COLO829 (cell line): ENCODE measurements around the gene AKR1C8.
"Not testable (repeated sequence)": the region's sequence is repeated elsewhere in the genome, so short reads cannot be mapped to it uniquely, and the experiment has no call there.

Experiments used
- DNase-seq: peaks from one replicate; pipeline ENCODE4 v3.0.0; 2012; ENCODE audit warnings: low spot score

AKR1C8 gene

GRCh38 chr10:5184987-5185775 lies at the start of gene AKR1C8:
TSS of gene AKR1C8 (minus strand) at chr10:5185150. CDS start at chr10:5185104, 46 bp downstream.
- DNase-seq = no peak

DNA sequence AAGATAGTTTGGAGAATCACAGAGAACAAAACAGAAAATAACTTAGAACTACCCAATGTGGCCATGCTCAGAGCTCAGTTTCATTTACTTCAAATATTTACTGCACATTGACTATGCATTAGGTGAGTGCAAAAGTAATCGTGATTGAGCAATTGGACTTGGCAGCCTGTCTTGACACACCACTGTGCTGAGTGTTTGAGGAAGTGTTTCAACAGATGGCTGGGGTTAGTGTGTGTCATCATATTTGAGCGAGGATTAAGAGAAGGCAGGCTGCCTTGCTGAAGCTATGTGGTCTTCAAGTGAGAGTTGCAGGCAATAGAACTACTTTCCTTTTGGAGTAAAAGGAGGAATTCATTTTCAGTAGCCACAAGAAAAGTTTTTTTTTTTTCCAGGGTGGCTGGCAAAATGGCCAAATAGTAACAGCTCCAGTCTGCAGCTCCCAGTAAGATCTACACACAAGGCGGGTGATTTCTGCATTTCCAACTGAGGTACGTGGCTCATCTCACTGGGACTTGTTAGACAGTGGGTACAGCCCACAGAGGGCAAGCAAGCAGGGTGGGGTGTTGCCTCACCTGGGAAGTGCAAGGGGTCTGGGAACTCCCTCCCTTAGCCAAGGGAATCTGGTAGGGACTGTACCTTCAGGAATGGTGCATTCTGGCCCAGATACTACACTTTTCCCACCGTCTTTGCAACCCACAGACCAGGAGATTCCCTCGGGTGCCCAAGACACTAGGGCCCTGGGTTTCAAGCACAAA lies 49.3 kb upstream of the AKR1C8 start:
- DNase-seq = no peak

GRCh38 chr10:5233324-5233723 lies 48.4 kb upstream of the AKR1C8 start:
- DNase-seq = no peak

DNA sequence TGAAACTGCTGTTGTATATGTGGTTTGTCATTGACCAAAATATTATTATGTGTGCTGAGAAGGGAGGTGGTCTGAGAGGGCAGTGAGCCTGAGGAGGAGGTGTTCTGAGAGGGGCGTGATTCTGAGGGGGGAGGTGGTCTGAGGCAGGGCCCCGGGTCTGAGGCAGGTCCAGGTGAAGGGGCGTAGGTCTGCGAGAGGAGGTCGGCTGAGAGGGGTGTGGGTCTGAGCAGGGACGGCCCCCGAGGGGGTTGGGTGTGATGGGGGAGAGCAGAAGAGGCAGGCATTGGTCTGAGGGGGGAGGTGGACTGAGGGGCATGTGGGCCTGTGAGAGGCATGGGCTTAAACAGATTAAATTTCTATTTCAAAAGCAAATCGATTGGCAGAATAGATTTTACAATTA lies 44.1 kb upstream of the AKR1C8 start:
- DNase-seq = no peak

- not testable (repeated sequence) for DNase-seq
Measured at GRCh38 chr10:5222942-5223341, 38.0 kb upstream of the AKR1C8 start.

GRCh38 chr10:5219262-5219661 lies 34.3 kb upstream of the AKR1C8 start:
- DNase-seq = no peak

- DNase-seq = no peak
Measured at GRCh38 chr10:5216801-5217200, 31.9 kb upstream of the AKR1C8 start.

DNA sequence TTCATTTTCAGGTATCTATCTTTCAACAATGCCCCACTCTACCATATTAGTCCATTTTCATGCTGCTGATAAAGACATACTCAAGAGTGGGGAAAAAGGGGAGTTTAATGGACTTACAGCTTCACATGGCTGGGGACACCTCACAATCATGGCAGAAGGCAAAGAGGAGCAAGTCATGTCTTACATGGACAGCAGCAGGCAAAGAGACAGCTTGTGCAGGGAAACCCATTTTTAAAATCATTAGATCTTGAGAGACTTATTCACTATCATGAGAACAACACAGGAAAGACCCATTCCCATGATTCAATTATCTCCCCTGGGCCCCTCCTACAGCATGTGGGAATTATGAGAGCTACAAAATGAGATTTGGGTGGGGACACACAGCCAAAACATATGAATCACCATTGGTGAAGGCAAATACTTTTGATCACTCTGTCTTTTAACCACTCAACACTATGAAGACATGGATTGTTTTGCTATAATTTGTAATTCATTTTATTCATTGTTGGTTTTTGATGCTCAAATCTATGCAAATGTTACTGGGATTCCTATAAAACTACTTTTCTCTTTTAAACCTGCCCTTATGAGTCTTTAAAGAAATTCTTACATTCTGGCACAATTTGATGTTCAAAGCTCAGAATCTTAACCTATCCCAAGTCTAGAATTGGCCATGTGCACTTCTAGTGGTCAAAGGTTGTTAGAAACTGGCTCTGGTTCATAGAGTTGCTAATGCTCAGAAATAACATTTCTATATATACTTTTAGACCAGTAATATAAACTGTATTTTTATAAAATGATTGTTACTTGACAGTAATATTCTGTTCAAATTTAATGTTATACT lies 27.0 kb upstream of the AKR1C8 start:
- DNase-seq = no peak

DNA sequence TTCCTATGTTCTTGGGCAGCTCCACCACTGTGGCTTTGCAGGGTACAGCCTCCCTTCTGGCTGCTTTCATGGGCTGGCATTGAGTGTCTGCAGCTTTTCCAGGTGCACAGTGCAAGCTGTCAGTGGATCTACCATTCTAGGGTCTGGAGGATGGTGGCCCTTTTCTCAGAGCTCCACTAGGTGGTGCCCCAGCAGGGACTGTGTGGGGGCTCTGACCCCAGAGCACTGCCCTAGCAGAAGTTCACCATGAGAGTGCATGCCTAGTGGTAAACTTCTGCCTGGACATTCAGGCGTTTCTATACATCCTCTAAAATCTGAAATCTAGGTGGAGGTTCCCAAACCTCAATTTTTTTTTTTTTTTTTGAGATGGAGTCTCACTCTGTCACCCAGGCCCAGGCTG lies 25.3 kb upstream of the AKR1C8 start:
- not testable (repeated sequence) for DNase-seq

- not testable (repeated sequence) for DNase-seq
Measured at GRCh38 chr10:5209776-5210175, 24.8 kb upstream of the AKR1C8 start.

DNA sequence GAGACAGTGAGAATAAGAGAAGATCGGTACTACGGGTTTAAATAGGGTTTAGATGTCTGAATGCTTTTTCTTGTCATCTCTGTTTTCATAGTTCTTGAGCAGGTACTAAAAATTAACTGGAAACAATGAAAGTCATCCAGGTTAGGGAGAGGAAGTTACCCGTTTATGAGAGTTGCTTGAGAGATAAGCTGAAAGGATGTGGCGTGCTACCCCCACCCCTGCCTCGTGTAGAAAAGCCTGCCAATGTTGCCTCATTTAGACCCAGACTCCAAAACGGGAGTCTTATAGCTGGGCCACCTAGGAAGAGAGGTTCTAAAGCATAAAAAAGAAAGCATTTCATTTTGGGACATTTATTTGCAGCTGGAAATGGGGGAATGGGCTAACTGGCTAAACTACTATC lies 21.8 kb upstream of the AKR1C8 start:
- DNase-seq = no peak

DNA sequence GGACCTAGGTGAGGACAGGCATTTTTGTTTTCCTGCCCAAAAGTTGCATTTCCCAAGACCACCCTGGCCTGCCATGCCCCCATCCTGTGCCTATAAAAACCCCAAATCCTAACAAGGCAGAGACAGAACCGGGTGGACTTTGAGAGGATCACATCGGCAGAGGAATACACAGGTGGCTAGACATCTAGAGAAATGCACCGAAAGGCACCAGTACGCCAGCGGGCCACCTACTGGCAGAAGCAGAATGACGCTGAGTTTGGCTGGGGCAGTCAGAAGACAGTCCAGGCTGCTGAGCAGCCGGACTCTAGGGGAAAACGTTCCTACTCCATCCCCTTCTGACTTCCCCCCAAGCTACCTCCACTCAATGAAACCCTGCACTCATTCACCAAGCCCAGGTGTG lies 14.4 kb upstream of the AKR1C8 start:
- DNase-seq = no peak

DNA sequence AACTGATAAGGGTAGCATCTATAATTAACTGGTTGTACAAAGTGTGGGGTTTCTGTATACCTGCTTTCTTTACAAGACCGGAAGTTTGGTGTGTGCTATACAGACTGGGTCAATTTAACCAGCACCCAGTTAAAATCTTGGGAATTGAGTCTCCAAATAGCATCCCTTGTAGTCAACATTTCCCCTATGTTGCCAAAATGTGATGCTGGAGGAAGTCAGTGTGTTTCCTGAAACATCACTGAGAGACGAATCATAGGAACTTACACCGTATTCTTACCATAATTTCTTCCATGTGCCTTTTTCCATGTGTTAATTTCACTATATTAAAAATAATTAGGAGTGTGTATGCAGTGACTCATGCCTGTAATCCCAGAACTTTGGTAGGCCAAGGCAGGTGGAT lies 13.4 kb upstream of the AKR1C8 start:
- no peak for DNase-seq

GRCh38 chr10:5196702-5197113 lies 11.8 kb upstream of the AKR1C8 start, which contains the start of gene AKR1C4:
TSS of gene AKR1C4 (plus strand) at chr10:5196837. CDS start at chr10:5196868, 31 bp downstream.
- no peak for DNase-seq

DNA sequence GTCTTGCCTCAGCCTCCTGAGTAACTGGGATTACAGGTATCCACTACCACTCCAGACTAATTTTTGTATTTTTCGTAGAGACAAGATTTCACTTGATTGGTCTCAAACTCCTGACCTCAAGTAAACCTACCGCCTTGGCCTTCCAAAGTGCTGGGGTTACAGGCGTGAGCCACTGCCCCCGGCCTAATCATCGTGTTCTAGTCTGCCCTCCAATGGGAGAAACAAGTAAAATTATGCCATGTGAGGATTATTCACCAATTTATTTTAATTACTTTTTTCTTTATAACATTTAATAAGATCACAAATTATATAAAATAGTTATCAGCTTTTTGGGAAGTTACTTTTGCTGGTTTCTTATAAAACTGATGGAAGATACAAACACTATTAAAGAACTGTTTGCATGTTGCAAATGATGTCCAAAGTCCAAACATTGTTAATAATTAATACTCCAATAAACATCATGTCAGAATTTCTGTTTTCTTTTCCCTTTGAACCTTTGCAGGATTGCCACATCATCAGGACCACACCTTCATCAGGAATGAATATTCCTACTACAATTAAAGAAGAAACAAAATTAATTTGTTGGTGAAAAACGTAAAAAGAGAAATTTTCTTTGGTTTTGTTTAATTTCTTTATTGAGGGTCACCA lies 10.9 kb upstream of the AKR1C8 start:
- no peak for DNase-seq

- DNase-seq = no peak
Measured at GRCh38 chr10:5194431-5194830, 9.5 kb upstream of the AKR1C8 start.

GRCh38 chr10:5188358-5188757 lies 3.4 kb upstream of the AKR1C8 start:
- DNase-seq = no peak

GRCh38 chr10:5187867-5188266 lies 2.9 kb upstream of the AKR1C8 start:
- no peak for DNase-seq

DNA sequence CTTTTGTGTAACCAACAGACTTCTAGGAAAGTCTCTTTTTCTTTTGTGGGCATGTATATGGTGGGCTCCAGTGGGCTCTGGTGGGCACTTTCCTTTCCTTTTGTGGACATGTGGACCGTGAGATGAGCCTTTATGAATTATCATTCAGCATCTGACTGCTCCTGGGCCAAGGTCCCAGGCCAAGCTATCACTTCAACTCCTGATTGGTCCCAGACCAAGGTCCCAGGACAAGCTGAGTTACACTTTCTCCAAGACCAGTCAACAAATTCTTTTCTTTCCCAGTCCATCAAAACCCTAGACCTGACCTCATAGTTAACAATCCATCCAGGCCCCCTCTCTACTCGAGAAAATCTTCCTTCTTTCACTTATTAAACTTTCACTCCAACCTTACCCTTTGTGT lies 1.0 kb downstream of the AKR1C8 start:
- DNase-seq = no peak

GRCh38 chr10:5180503-5180902 lies 4.4 kb downstream of the AKR1C8 start:
- not testable (repeated sequence) for DNase-seq

DNA sequence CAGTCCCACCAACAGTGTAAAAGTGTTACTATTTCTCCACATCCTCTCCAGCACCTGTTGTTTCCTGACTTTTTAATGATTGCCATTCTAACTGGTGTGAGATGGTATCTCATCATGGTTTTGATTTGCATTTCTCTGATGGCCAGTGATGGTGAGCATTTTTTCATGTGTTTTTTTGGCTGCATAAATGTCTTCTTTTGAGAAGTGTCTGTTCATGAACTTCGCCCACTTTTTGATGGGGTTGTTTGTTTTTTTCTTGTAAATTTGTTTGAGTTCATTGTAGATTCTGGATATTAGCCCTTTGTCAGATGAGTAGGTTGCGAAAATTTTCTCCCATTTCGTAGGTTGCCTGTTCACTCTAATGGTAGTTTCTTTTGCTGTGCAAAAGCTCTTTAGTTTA lies 9.4 kb downstream of the AKR1C8 start:
- not testable (repeated sequence) for DNase-seq

DNA sequence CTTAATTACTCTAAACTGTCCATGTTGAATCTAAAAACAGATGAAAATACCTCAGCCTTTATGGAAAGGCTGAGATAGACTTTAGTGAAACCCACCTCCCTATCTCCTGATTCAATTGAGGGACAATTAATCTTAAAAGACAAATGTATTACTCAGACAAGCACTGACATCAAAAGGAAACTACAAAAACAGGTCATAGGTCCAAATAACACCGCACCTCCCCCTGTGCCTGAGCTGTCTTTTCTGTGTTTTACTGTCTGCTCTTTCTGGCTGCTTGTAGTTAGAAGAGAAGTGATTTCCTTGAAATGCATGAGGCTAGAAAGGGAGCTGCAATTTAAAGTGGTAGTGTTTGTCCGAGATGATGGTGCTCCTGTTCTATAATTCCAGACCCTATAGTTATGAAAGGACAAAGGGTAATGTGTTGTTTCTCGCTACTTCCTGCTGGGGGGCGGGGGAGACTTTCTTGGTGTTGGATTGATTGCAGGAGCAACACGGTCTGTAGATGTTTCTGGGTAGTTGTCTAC lies 16.0 kb downstream of the AKR1C8 start:
- DNase-seq = no peak
